HG02973 (cell line): ENCODE measurements around the gene NTRK1.

Experiments used
- ATAC-seq: cut with Tn5 transposase; IDR thresholded peaks from one replicate; pipeline ENCODE4 v1.9.1; 2021; ENCODE audit warnings: moderate library complexity; ENCODE audit not compliant: unreplicated experiment

The NTRK1 gene

DNA sequence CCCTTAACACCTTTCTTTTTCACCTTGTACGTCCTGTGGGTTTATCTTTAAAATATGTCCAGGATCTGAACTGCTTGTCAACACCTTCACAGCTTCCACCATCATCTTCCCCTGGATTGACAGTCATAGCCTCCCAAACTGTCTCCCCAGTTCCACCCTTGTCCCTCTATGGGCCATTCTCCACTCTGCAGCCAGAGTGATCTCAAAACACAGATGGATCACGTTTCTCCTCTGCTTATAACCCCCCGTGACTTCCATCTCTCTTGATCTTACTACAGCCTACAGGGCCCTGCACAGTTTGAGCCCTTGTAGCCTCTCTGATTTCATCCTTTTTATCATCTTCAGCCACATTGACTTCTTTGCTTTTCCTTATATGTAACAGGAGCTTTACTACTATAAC, 6.0 kb upstream of the NTRK1 start:
- no peak for ATAC-seq

DNA sequence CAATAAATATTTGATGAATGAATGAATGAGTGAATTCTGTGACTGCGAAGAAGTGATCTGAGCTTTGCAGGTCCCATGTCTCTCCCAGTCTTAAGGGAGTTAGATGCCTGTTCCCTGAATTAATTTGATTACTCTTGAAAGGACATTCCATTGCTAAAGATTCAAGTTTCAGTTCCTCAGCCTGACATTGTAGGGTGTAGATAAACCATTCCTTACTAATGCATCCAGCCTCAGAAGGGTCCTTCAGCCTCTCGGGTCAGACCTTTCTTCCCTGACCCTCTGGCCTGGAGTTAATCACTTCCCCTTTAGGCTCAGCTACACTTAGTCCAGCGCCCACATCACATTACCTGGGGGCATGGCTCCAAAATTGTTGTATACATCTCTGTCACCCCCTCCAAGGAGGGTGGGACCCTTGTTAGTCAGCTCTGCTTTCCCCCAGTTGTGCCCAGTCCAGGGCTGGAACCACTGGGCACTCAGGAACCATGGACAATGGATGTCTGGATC, 4.3 kb upstream of the NTRK1 start:
- ATAC-seq = no peak

DNA sequence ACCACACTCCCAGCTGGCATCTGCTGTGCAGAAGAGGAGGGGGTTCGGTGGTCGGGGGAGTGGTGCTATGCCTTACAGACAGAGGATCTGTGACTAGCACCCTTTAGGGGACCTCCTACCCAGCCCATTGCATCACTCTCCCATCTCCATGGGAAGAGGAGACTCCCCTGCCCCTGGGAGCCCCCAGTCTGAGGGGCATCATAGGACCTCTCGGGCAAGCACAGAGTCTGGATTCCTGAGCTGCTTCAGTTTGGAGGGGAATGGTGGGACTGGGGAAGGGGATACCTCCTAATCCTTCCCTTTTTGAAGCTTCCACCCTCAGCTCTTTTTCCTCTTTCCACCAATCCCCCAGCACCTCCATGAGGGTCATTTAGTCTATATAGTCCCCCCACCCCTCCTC, 3.1 kb upstream of the NTRK1 start:
- ATAC-seq = no peak

DNA sequence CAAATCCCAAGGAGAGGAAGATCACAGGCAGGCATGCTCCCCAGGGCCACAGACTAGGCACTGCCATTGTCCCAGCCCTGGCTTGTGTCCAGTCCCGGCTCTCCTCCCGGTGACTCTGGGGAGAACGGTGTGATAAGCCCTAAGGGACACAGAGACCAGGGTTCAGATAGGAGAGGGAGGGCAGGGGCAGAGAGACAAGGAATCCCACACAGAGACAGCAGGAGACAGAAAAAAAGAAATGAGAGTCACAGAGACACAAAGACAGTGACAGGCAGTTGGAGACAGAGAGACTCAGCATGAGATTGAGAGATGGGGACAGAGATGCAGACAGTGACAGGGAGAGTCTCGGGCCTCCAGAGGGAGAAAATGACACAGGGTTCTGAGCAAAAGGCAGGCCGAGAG, 2.1 kb upstream of the NTRK1 start:
- no peak for ATAC-seq

DNA sequence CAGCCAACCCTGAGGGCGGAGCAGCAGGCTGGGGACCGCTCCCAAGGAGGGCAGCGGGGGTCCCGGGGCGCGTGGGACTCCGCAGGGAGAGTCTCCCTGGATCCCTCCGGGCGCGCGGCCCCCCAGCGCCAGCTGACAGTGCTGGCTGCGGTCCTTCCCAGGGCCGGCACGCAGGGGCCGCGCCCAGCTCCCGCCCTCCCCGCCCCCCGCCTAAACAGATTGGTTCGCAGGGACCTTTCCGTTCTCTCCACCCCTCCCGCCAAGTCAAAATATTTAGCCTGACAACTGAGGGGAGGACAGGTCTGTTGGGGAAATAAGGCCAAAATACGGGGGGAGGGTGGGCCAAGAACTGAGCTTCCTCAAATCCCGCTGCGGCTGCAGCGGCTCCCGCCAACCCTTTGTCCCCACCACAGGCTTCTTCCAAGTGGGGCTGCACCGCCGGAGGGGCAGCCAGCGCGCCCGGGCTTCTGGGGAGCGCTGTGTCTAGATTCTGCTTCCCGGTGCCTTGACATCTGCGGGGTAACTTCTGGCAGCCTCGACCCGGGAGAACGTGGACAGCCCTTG, 1.6 kb upstream of the NTRK1 start, which contains the start of gene INSRR:
Gene INSRR (minus strand): TSS at position 159 of the 564 bp plus-strand sequence. CDS start 496 bp downstream, outside the sequence.
- ATAC-seq = no peak

DNA sequence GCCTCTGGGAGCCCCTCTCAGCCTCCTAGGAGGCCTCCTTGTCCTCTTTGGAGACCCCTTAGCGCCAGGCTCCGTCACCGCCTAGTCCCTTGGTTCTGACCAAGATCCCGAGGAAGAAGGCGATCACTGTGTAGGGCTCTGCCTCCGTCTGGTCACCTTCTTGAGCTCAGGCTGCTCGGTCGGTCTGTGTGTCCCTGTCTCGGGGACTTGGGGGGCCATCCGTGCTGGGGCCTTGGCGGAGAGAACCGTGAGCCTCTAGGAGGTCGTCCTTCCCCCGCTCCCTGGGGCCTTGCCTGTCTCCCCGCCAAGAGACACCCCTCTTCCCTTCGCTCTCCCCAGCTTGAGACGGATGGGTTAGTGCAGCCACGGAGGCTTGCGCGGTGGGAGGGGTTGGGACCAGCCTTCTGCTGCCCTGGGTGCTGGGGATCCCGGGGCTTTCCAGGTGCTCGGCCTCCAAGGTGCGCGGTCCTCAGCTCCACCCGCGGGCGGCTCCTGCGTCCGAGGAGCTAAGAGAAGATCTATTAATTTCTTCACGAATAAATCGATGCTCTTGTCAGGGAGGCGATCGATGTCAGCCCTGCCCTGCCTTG, 1.0 kb upstream of the NTRK1 start:
- ATAC-seq = no peak

DNA sequence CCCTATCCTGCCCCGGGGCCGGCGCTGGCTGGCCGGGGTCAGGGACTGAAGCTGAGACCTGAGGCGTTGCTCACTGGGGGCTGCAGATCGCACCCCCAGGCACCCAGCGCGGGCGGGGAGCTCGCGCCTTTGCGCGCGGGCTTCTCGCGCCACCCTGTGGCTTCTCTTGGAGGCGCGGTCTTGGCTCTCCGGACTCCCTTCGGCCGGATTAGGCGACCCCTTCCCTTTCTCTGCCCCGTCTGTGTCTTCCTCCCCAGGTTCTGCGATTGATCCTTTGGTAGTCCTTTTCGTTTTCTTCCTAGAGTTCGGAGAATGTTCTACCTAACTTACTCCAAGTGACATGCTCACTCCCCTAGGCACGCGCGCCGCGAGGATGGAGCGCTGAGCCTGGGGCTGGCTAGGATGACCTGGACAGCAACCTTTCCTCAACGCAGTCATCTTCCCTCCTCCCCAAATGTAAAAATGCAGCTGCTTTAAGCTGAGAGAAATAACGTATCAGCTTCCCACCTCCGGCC, 495 bp upstream of the NTRK1 start:
- ATAC-seq = peak; percentile 47

DNA sequence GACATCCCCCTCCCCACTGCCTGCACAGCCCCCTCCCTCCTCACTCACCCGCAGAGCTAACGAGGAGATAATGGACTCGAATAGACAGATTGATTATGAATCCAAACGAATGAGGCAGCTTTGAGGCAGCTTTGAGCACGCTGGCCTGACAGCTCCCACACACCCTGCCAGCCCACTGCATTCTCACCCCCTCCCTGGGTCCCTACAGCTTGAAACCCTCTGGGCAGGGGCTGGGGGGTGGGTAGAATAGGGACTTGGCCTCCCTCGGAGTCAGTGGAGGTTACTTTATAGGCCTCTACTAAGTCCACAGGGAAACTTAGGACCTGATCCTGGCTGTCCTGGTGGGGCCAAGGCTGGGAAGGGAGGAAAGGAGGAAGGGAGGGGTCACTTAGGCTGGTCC, 1.9 kb downstream of the NTRK1 start:
- ATAC-seq = no peak

DNA sequence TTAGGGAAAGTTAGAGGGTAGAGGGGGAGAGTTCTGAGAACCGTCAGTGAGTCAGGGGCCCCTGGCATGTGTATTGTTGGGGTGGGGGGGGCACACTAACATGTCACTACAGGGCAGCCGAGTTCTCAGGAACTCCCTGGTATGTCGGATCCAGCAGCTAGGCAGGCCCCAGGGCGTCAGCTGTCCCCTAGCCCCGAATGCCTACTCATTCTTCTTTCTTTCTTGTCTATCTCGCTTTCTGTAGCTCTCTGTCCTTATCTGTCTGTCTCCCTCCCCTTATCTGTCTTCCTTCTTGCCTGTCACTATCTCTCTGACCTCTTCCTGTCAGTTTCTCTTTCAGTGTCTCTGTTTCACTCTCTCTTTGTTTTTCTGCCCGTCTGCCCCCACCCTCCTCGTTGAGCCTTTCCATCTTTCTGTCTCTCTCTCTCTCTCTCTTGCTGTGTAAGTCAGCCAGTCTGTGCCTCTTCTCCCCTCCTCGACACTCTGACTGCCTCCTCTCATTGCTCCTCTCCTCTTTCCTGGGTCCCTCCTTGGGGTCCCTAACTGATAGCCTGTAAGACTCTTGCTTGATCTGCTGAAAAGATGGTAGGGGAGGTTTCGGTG, 2.4 kb downstream of the NTRK1 start:
- no peak for ATAC-seq

DNA sequence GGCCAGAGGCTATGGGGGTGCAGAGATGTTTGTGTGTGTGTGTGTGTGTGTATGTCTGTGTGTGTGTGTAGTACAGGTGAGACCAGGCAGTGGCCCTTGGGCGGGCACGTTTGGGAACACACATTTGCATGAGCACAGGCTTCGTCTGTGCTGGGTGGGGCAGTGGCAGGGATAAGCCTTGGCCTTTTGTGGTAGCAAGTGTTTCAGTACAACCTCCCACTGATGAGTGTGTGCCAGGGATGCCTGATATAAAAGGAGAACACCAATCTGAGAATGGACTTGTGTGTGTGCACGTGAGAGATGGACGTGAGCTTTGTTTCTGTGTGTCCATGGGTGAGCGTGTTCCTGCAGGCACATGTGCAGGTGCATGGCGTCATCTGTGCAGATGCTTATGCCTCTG, 3.0 kb downstream of the NTRK1 start:
- no peak for ATAC-seq

DNA sequence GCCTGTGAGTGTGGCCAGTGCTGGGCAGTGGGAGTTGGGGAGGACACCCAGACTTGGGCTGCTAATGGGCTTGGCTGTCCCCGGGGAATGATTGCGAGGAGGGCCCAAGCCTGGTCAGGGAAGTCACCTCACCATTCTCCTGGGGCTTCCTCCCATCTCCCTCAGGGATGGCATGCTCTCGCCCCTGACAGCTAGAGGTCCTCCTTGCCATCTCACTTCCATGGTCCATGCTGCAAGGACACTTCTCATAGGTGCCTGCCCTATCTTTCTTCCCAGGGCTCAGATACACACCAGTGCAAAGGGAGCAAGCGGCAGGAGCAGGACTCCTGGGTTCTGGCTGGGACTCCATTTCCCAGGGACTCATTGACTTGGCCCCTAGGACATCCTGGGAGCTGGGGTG, 4.1 kb downstream of the NTRK1 start:
- ATAC-seq = no peak

DNA sequence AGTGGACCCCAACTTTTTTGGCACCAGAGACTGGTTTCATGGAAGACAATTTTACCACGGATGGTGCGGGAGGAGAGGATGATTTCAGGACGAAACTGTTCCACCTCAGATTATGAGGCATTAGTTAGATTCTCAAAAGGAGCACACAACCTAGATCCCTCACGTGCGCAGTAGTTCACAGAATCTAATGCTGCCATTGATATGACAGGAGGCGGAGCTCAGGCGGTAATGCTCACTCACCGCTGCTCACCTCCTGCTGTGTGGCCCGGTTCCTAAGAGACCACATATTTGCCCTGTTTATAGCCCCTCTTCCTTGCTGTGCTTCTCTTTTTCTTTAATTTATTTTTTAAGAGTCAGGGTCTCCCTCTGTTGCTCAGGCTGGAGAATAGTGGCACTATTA, 4.6 kb downstream of the NTRK1 start:
- ATAC-seq = no peak

DNA sequence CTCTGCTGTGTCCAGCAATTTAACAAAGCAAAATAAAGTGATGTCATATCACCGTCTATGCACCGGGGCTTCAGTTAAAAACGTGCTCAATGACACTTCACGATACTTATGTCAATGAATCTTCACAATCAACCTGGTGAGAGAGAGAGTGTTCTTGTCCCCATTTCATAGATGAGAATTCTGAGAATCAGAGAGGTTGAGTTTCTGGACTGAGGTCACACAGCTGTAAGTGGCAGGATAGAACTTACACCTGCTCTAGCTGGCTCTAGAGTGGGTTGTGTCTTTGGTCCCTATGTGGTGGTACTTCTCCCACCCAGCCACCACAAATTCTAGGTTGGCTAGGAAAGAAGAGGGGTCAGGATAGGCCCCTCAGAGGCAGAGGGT, 5.2 kb downstream of the NTRK1 start:
- ATAC-seq = no peak

DNA sequence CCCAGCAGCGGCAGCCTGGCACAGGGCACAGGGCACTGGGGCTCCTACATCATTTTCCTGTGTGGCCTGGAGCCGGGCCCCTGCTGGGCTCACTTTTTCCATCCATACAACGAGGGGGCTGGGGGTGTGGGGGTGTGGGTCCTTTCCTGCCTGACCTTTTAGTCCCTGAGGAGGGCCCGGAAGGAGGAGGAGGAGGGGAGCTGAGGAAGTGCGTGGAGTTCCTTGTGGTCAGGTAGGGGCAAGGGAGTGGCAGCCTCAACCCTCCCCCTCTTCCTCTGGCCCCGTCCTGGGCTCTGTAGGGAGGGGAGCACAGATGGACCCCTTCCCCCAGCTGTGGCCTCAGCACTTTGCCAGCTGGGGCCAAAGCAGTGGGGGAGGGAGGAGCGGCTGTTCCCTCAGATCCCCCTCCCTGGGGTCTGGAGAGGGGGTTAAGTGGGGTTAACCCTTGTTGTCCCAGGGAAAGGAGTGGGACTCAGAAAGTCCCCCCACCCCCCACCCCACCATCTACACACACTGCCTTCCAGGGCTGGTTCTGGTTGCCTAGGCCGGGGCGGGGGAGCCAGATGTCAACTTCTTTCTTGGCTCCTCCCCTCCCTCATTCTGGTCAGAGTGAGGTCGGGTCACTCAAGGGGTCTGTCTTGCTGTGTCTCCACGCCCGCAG, 5.7 kb downstream of the NTRK1 start:
- ATAC-seq = no peak

DNA sequence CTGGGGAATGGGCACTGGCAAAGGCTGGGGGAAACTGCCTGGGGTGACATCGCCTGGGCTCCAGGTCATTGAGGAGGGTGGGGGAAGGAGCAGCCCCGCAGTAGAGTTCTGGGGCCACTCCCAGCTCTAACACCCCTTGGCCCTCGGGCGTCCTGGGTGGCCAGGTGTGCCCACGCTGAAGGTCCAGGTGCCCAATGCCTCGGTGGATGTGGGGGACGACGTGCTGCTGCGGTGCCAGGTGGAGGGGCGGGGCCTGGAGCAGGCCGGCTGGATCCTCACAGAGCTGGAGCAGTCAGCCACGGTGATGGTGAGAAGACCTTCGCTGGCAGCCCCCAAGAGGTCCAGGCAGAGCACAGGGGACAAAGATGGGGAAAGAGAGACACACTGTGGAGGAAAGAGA, 7.7 kb downstream of the NTRK1 start:
- ATAC-seq = no peak

DNA sequence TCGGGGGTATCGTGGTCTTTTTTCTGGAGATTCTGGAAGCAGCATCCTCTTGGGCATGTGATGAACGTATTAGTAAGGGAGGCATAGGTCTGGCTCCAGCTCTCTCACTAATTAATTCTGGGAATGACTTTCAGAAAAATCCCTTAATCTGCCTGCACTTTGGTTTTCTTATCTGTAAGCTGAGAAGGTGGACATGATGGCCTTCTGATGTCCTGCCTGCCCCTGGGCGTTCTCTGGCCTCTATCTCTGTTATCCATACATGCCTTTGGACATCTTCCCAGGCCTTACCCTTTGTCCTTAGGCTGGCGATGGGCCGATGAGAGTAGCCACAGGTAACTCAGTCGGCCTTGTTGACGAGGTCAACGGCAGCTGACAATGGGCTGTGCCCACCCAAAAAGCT, 8.8 kb downstream of the NTRK1 start:
- no peak for ATAC-seq

DNA sequence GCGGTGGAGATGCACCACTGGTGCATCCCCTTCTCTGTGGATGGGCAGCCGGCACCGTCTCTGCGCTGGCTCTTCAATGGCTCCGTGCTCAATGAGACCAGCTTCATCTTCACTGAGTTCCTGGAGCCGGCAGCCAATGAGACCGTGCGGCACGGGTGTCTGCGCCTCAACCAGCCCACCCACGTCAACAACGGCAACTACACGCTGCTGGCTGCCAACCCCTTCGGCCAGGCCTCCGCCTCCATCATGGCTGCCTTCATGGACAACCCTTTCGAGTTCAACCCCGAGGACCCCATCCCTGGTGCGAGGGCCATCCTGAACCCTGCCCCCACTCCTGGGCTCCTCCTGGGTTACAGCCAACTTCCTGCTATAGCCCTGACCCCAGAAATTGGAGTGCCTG, 13.0 kb downstream of the NTRK1 start:
- ATAC-seq = no peak

DNA sequence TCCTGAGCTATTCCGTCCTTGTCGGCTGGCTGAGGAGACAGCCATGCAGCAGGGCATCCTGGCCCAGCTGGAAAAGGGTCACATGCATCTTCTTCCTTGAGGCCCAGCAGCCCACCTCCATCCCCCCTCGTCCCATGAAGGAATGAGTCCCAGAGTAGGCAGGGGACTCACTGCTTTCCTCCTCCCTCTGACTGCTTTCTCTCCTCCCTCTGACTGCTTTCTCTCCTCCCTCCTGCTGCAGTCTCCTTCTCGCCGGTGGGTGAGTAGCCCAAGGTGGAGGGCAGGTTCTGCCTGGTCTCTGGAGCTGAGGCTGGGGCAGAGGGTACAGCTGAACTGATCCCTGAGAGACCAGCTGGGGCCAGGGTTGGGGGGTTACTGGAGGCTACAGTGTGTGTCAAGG, 13.5 kb downstream of the NTRK1 start:
- ATAC-seq = no peak

DNA sequence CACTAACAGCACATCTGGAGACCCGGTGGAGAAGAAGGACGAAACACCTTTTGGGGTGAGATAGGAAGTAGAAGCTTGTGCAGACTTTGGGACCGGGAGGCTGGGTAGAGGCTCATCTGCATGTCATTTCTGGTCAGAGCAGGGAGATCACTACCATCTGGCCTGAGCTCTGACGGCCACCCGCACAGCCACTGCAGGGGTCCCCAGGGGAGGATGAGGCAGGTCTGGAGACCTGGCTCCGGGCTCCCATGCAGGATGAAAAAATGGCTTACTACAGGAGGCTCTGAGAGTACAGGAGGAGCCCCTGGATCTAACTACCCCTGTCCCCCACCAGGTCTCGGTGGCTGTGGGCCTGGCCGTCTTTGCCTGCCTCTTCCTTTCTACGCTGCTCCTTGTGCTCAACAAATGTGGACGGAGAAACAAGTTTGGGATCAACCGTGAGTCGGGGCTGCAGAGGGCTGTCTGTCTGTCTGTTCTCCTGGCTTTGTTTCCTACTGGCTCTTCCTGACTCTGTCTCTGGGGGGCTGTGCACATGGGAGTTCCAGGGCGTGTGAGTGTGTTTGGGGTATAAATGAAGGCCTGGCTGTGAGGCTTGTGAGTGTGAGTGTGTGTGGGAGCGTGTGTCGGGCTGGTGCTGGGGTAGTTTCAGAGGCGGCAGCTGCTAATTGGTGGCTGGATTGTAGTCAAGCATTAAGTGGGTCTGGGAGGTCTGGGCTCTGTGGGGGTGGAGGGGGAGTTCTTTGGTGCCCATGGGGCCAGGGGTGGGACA, 14.1 kb downstream of the NTRK1 start:
- ATAC-seq = no peak

DNA sequence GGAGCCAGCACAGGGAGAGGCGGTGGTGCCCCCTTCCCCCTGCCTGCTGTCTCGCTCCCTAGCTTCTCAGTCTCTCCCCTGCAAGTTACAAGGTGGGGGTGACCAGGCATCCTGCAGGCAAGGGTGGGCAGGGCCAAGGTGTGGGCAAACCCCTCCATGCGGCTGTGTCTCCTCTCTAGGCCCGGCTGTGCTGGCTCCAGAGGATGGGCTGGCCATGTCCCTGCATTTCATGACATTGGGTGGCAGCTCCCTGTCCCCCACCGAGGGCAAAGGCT, 14.6 kb downstream of the NTRK1 start:
- ATAC-seq = no peak

DNA sequence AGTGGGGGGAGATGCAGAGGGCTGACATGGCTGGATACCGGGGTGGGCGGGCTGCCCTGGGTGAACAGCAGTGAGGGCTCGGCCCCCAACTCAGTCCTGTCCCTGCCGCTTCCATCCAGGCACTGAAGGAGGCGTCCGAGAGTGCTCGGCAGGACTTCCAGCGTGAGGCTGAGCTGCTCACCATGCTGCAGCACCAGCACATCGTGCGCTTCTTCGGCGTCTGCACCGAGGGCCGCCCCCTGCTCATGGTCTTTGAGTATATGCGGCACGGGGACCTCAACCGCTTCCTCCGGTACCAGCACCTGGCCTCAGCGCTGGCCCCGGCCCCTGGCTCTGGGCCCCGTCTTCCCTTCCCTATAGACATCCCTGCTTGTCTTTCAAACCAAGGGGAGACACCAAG, 15.6 kb downstream of the NTRK1 start:
- ATAC-seq = no peak
